ENCODE data around the gene NSUN6. TPM values are rescaled to one million over a fixed set of nuclear protein-coding genes. Genes with fewer than 3 reads are reported as not detected.
"Not testable (repeated sequence)": the region's sequence is repeated elsewhere in the genome, so short reads cannot be mapped to it uniquely, and the experiment has no call there.

The NSUN6 gene
- total RNA-seq, 1 experiment from 2014 or later, result 15.1 TPM

- Mint-ChIP-seq H3K4me3 (no peak overlapping the region), H3K4me1 (no peaks in the 10 kb centered on the region), H3K36me3 (peaks cover 8% of the 10 kb centered on the region; the same call in 1 of the 2 replicates), H3K27ac (no peak overlapping the region), H3K27me3 (ENCODE audit: low read depth) (no peaks in the 10 kb centered on the region), H3K9me3 (no peaks in the 10 kb centered on the region)
- ChIA-PET CTCF (no interaction called here), POLR2A (no interaction called here)
- ATAC-seq (peak; percentile 97), DNase-seq (ENCODE audit: low spot score) (peak; percentile 57)
- TF ChIP-seq CTCF (IDR thresholded peaks at IDR 0.05), result peak; percentile 22; the same call in 1 of the 2 replicates
- TF ChIP-seq FOXK1 (CRISPR knock-in tag; IDR thresholded peaks at IDR 0.05), result no peak
These were observed 56.7 kb downstream of the NSUN6 start for GRCh38 chr10:18594574-18595156.

GRCh38 chr10:18591141-18591540, 60.2 kb downstream of the NSUN6 start:
- peaks cover 32% of the 10 kb centered on the region for H3K36me3 Mint-ChIP-seq
- H3K4me3 Mint-ChIP-seq; ATAC-seq; DNase-seq (ENCODE audit: low spot score); CTCF ChIA-PET; POLR2A ChIA-PET; H3K4me1 Mint-ChIP-seq; H3K27ac Mint-ChIP-seq; H3K27me3 Mint-ChIP-seq (ENCODE audit: low read depth): not testable (repeated sequence)
- H3K9me3 Mint-ChIP-seq, result peaks cover 19% of the 10 kb centered on the region

GRCh38 chr10:18586637-18587036, 64.8 kb downstream of the NSUN6 start:
- ATAC-seq; H3K27ac Mint-ChIP-seq; H3K27me3 Mint-ChIP-seq (ENCODE audit: low read depth); H3K4me1 Mint-ChIP-seq; CTCF ChIA-PET; DNase-seq (ENCODE audit: low spot score); POLR2A ChIA-PET; H3K4me3 Mint-ChIP-seq: not testable (repeated sequence)
- peak; percentile 35; the same call in 1 of the 2 replicates for TF ChIP-seq NFYB (CRISPR knock-in tag; conservative IDR thresholded peaks at IDR 0.05; ENCODE audit: low read depth)
- Mint-ChIP-seq H3K36me3 (peaks cover 53% of the 10 kb centered on the region), H3K9me3 (peaks cover 20% of the 10 kb centered on the region)

- Mint-ChIP-seq H3K4me3 (no peak overlapping the region), H3K27ac (peak overlapping the region; percentile 12; the same call in 1 of the 2 replicates), H3K27me3 (ENCODE audit: low read depth) (no peaks in the 10 kb centered on the region), H3K36me3 (peaks cover 73% of the 10 kb centered on the region), H3K9me3 (peaks cover 20% of the 10 kb centered on the region), H3K4me1 (peaks cover 23% of the 10 kb centered on the region)
- peak; percentile 67 for ATAC-seq
- no peak for DNase-seq (ENCODE audit: low spot score)
- TF ChIP-seq ATF6 (CRISPR knock-in tag; IDR thresholded peaks at IDR 0.05), result no peak
- TF ChIP-seq CTCF (IDR thresholded peaks at IDR 0.05), result 0 out of 2 replicates have a peak, but pooled peaks have one; percentile 15
- CTCF ChIA-PET, result no interaction called here
- POLR2A ChIA-PET, result no interaction called here
These were observed 67.7 kb downstream of the NSUN6 start for GRCh38 chr10:18583575-18584270.

- no peak overlapping the region for H3K27ac Mint-ChIP-seq
- no peak for ATAC-seq
- CTCF ChIA-PET, result no interaction called here
- TF ChIP-seq USF2 (CRISPR knock-in tag; IDR thresholded peaks at IDR 0.05), result no peak
- peaks cover 24% of the 10 kb centered on the region for H3K9me3 Mint-ChIP-seq
- POLR2A ChIA-PET, result no interaction called here
- no peak overlapping the region for H3K4me3 Mint-ChIP-seq
- peaks cover 23% of the 10 kb centered on the region for H3K4me1 Mint-ChIP-seq
- H3K36me3 Mint-ChIP-seq, result peaks cover 76% of the 10 kb centered on the region
- DNase-seq (ENCODE audit: low spot score), result no peak
- H3K27me3 Mint-ChIP-seq (ENCODE audit: low read depth), result no peaks in the 10 kb centered on the region
These were observed 68.6 kb downstream of the NSUN6 start for GRCh38 chr10:18582803-18583202.

Data from WTC11 (cell line).